ENCODE results near the gene SLC6A3.

SLC6A3 gene

GRCh38 chr5:1444361-1445189 is 665 bp downstream of the SLC6A3 start:
- H3K4me3 ChIP-seq (ENCODE audit: low read depth in 1 of 2, low read length in 2 of 2) = peak overlapping the region in 1 of 2 donors; percentile 34

DNA sequence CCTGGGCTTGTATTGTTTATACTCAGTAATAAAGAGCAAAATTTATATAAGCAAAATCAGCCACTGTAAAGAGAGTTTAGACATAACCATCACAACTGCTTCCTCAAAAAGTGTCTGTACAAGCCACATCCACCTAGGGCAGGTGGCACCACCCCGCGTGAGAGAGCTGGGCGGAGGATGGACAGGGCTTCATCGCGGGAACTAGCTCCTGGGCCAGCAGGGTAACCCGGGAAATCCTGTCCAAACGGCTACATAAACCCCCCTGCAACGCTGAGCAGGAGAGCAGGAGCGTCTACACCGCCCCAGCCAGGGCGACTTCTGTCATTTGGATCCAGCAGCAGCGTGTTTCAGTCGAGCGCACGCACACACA is 1.3 kb downstream of the SLC6A3 start:
- peaks cover 3 to 6% of the 10 kb centered on the region in 2 donors for H3K9me3 ChIP-seq (ENCODE audit: control insufficient read depth in 1 of 2, low read length in 2 of 2)
- H3K27ac ChIP-seq (ENCODE audit: low read length) = no peak overlapping the region
- no peaks in the 10 kb centered on the region for H3K36me3 ChIP-seq (ENCODE audit: control insufficient read depth in 1 of 2, insufficient read depth in 2 of 2, low read length in 2 of 2)
- H3K4me1 ChIP-seq (ENCODE audit: control insufficient read depth in 1 of 2, insufficient read depth in 2 of 2, low read length in 2 of 2) = peaks cover 0 to 21% of the 10 kb centered on the region in 2 donors
- H3K27me3 ChIP-seq (ENCODE audit: low read depth, low read length) = peaks cover 29% of the 10 kb centered on the region
- H3K4me3 ChIP-seq (ENCODE audit: low read depth in 1 of 2, low read length in 2 of 2) = no peak overlapping the region

More at GRCh38 chr5:1444361-1445189, 665 bp downstream of the SLC6A3 start:
- Histone ChIP-seq H3K27me3 (ENCODE audit: low read depth, low read length) (peaks cover 29% of the 10 kb centered on the region), H3K4me1 (ENCODE audit: control insufficient read depth in 1 of 2, insufficient read depth in 2 of 2, low read length in 2 of 2) (peaks cover 0 to 21% of the 10 kb centered on the region in 2 donors), H3K36me3 (ENCODE audit: control insufficient read depth in 1 of 2, insufficient read depth in 2 of 2, low read length in 2 of 2) (no peaks in the 10 kb centered on the region), H3K27ac (ENCODE audit: low read length) (no peak overlapping the region), H3K9me3 (ENCODE audit: control insufficient read depth in 1 of 2, low read length in 2 of 2) (peaks cover 3 to 6% of the 10 kb centered on the region in 2 donors)

DNA sequence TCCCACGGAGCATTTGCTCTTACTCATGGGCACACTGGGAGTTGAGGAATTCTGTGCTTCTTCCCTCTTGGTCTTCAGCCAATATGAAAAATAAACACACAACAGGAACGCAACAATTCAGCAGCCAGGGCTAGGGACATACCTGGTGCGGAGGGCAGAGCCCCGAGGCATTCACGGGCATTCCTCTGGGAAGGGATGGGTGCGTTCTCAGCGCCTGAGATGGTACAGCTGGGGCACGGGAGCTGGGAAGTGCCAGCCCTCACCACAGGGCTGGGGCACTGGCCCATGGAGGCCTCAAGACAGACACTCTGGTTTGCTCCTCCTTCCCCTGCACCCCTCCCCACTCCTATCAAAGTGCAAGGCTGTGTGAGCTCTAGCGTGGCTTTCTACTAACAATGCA is 2.1 kb downstream of the SLC6A3 start:
- Histone ChIP-seq H3K27ac (ENCODE audit: low read length) (no peak overlapping the region), H3K27me3 (ENCODE audit: low read depth, low read length) (peaks cover 29% of the 10 kb centered on the region), H3K36me3 (ENCODE audit: control insufficient read depth in 1 of 2, insufficient read depth in 2 of 2, low read length in 2 of 2) (no peaks in the 10 kb centered on the region), H3K9me3 (ENCODE audit: control insufficient read depth in 1 of 2, low read length in 2 of 2) (peaks cover 3 to 6% of the 10 kb centered on the region in 2 donors), H3K4me1 (ENCODE audit: control insufficient read depth in 1 of 2, insufficient read depth in 2 of 2, low read length in 2 of 2) (peaks cover 0 to 21% of the 10 kb centered on the region in 2 donors), H3K4me3 (ENCODE audit: low read depth in 1 of 2, low read length in 2 of 2) (no peak overlapping the region)

- Histone ChIP-seq H3K9me3 (ENCODE audit: control insufficient read depth in 1 of 2, low read length in 2 of 2) (peaks cover 3 to 6% of the 10 kb centered on the region in 2 donors), H3K27ac (ENCODE audit: low read length) (no peak overlapping the region), H3K27me3 (ENCODE audit: low read depth, low read length) (peaks cover 29% of the 10 kb centered on the region), H3K4me3 (ENCODE audit: low read depth in 1 of 2, low read length in 2 of 2) (no peak overlapping the region), H3K36me3 (ENCODE audit: control insufficient read depth in 1 of 2, insufficient read depth in 2 of 2, low read length in 2 of 2) (no peaks in the 10 kb centered on the region), H3K4me1 (ENCODE audit: control insufficient read depth in 1 of 2, insufficient read depth in 2 of 2, low read length in 2 of 2) (peaks cover 0 to 21% of the 10 kb centered on the region in 2 donors)
Measured at GRCh38 chr5:1442222-1443145, 2.8 kb downstream of the SLC6A3 start.

DNA sequence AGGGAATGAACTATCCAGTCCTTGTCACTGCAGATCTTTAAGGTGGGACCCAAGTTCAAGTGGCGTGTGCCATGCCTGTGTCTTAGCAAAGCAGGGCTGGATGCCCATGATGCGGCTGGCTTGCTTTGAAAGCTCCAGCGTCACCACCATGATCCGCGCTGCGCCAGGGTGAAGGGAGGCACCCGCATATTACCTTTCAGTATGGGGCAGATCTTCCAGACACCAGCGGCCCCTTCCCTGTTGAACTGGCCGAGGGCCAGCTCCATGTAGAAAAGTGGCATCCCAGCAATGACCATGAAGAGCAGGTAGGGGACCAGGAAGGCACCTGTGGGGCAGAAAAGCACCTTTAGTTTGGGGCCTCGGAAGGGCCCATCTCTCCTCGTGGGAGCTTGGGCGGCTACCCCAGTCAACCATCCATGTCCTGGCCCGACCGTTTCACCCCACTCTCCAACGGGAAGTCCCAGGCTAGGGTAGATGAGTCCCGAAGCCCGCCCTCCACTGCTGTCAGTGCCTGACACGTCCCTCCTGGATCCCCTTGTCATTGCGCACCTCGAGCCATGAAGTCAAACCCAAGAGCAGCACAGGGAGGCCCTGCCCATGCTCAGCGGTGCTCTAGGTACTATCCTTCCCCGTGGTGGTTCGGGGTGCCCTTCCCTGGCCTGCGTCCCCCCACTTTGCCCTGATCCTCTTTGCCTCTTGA is 3.9 kb downstream of the SLC6A3 start:
- no peaks in the 10 kb centered on the region for H3K36me3 ChIP-seq (ENCODE audit: control insufficient read depth in 1 of 2, insufficient read depth in 2 of 2, low read length in 2 of 2)
- H3K27me3 ChIP-seq (ENCODE audit: low read depth, low read length) = peaks cover 24% of the 10 kb centered on the region
- H3K4me1 ChIP-seq (ENCODE audit: control insufficient read depth in 1 of 2, insufficient read depth in 2 of 2, low read length in 2 of 2) = peaks cover 0 to 21% of the 10 kb centered on the region in 2 donors

DNA sequence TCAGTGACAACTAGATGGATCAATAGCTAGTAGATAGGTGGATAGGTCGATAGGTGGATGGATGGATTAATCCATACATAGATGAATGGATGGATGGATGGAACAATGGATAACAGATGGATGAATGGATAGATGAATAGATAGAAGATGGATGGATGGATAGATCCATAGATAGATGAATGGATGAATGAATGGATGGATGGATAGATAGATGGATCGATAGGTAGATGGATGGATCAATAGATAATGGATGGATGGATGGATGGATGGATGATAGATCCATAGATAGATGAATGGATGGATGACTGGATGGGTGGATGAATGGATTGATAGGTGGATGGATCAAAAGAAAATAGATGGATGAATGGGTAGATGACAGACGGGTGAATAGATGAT is 5.1 kb downstream of the SLC6A3 start:
- Histone ChIP-seq H3K27me3 (ENCODE audit: low read depth, low read length) (peaks cover 24% of the 10 kb centered on the region), H3K9me3 (ENCODE audit: control insufficient read depth in 1 of 2, low read length in 2 of 2) (peaks cover 3 to 6% of the 10 kb centered on the region in 2 donors)

More for the DNA sequence above, 3.9 kb downstream of the SLC6A3 start:
- H3K4me3 ChIP-seq (ENCODE audit: low read depth in 1 of 2, low read length in 2 of 2) = no peak overlapping the region
- peaks cover 3 to 6% of the 10 kb centered on the region in 2 donors for H3K9me3 ChIP-seq (ENCODE audit: control insufficient read depth in 1 of 2, low read length in 2 of 2)
- no peak overlapping the region for H3K27ac ChIP-seq (ENCODE audit: low read length)

GRCh38 chr5:1439388-1440097 is 5.7 kb downstream of the SLC6A3 start:
- Histone ChIP-seq H3K27me3 (ENCODE audit: low read depth, low read length) (peaks cover 20% of the 10 kb centered on the region), H3K4me3 (ENCODE audit: low read depth in 1 of 2, low read length in 2 of 2) (no peak overlapping the region), H3K9me3 (ENCODE audit: control insufficient read depth in 1 of 2, low read length in 2 of 2) (peaks cover 3 to 6% of the 10 kb centered on the region in 2 donors), H3K36me3 (ENCODE audit: control insufficient read depth in 1 of 2, insufficient read depth in 2 of 2, low read length in 2 of 2) (no peaks in the 10 kb centered on the region), H3K27ac (ENCODE audit: low read length) (no peak overlapping the region), H3K4me1 (ENCODE audit: control insufficient read depth in 1 of 2, insufficient read depth in 2 of 2, low read length in 2 of 2) (peaks cover 0 to 4% of the 10 kb centered on the region in 2 donors)

More for the DNA sequence above, 5.1 kb downstream of the SLC6A3 start:
- H3K36me3 ChIP-seq (ENCODE audit: control insufficient read depth in 1 of 2, insufficient read depth in 2 of 2, low read length in 2 of 2) = no peaks in the 10 kb centered on the region
- H3K4me1 ChIP-seq (ENCODE audit: control insufficient read depth in 1 of 2, insufficient read depth in 2 of 2, low read length in 2 of 2) = peaks cover 0 to 9% of the 10 kb centered on the region in 2 donors
- H3K4me3 ChIP-seq (ENCODE audit: low read depth in 1 of 2, low read length in 2 of 2) = no peak overlapping the region
- no peak overlapping the region for H3K27ac ChIP-seq (ENCODE audit: low read length)

GRCh38 chr5:1438871-1439270 is 6.4 kb downstream of the SLC6A3 start:
- H3K4me1 ChIP-seq (ENCODE audit: control insufficient read depth in 1 of 2, insufficient read depth in 2 of 2, low read length in 2 of 2) = no peaks in the 10 kb centered on the region
- H3K27me3 ChIP-seq (ENCODE audit: low read depth, low read length) = peaks cover 13% of the 10 kb centered on the region
- no peak overlapping the region for H3K27ac ChIP-seq (ENCODE audit: low read length)
- H3K36me3 ChIP-seq (ENCODE audit: control insufficient read depth in 1 of 2, insufficient read depth in 2 of 2, low read length in 2 of 2) = no peaks in the 10 kb centered on the region
- no peak overlapping the region for H3K4me3 ChIP-seq (ENCODE audit: low read depth in 1 of 2, low read length in 2 of 2)
- peaks cover 3 to 6% of the 10 kb centered on the region in 2 donors for H3K9me3 ChIP-seq (ENCODE audit: control insufficient read depth in 1 of 2, low read length in 2 of 2)

DNA sequence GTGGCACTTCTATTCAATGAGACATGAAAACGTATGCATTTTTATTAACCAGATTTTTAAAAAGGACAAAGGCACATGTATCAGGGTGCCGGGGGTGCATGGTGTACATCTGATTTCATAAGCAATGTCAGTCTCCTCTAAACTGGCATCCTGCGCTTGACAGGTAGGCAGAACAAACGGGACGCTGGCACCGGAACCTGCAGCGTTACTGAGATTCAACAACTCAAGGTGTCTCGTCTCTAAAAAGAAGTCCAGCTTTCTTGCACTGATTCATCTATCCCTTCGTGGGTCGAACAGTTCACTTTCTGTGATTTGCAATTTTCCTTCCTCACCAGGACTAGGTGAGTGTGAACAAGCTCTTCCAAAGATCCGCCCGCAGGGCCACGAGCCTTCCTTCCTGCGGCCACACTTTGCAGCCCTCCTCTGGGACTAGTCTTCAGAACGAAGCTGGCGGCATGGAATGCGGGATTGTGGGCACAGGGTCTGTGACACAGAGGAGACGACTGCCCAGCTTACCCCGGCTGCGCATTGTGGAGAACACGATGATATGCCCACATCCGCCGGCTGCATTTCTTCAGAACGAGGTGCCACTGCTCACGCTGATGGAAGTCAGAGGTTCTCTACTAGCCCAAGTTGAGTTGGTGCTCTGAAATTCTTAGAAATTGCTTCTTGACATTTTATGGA is 7.2 kb downstream of the SLC6A3 start:
- peaks cover 4% of the 10 kb centered on the region for H3K27me3 ChIP-seq (ENCODE audit: low read depth, low read length)
- H3K9me3 ChIP-seq (ENCODE audit: control insufficient read depth in 1 of 2, low read length in 2 of 2) = peaks cover 3 to 6% of the 10 kb centered on the region in 2 donors

DNA sequence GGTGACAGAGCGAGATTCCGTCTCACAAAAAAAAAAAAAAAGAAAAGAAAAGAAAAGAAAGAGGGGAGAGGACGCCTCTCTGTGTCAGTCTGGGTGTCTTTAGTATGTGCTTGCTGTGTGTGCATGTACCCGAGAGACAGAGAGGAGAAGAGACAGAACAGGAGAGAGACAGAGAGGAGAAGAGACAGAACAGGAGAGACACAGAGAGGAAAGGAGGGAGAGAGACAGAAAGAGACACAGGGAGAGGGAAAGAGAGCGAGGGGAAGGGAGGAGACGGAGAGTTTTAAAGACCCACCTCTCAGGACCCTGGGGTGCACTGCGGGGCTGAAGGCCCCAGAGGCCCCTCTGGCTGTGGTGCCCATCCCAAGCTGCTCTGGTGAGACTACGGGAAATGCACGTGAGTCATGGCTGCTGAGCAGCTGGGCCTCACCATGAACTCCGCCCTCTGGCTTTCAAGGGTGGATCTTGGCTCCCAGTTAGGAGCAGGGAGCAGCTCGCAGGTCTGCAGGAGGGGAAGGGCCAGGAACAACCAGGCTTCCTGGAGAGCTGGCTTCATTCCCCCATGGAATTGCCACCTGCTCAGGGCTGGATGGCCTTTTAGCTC is 7.9 kb downstream of the SLC6A3 start:
- Histone ChIP-seq H3K27ac (ENCODE audit: low read length) (no peak overlapping the region), H3K9me3 (ENCODE audit: control insufficient read depth in 1 of 2, low read length in 2 of 2) (peaks cover 3 to 6% of the 10 kb centered on the region in 2 donors), H3K4me1 (ENCODE audit: control insufficient read depth in 1 of 2, insufficient read depth in 2 of 2, low read length in 2 of 2) (no peaks in the 10 kb centered on the region), H3K4me3 (ENCODE audit: low read depth in 1 of 2, low read length in 2 of 2) (no peak overlapping the region), H3K36me3 (ENCODE audit: control insufficient read depth in 1 of 2, insufficient read depth in 2 of 2, low read length in 2 of 2) (no peaks in the 10 kb centered on the region), H3K27me3 (ENCODE audit: low read depth, low read length) (no peaks in the 10 kb centered on the region)

More for the DNA sequence above, 7.2 kb downstream of the SLC6A3 start:
- Histone ChIP-seq H3K27ac (ENCODE audit: low read length) (no peak overlapping the region), H3K36me3 (ENCODE audit: control insufficient read depth in 1 of 2, insufficient read depth in 2 of 2, low read length in 2 of 2) (no peaks in the 10 kb centered on the region), H3K4me3 (ENCODE audit: low read depth in 1 of 2, low read length in 2 of 2) (no peak overlapping the region), H3K4me1 (ENCODE audit: control insufficient read depth in 1 of 2, insufficient read depth in 2 of 2, low read length in 2 of 2) (no peaks in the 10 kb centered on the region)
